Smooth muscle cell (in vitro differentiated cells): ENCODE data around the gene MYLK3. TPM values are rescaled to one million over a fixed set of nuclear protein-coding genes. Genes with fewer than 3 reads are reported as not detected.

Experiments used
- DNase-seq: peaks from one replicate; lab custom pipeline; 2025; ENCODE audit not compliant: unreplicated experiment; lab: John Stamatoyannopoulos, UW
- H2AFZ ChIP-seq: fragments of 200-600 bp; sonication (generic); 2 replicates; pipeline ENCODE4 v1.6.0; 2016; ENCODE audit warnings: antibody characterized with exemption, low read depth, mild to moderate bottlenecking
- H3F3A ChIP-seq: fragments of 200-600 bp; sonication (generic); 2 replicates; pipeline ENCODE4 v1.6.0; 2017; ENCODE audit warnings: antibody characterized with exemption, low read depth
- H3K27ac ChIP-seq: fragments of 200-600 bp; sonication (generic); 2 replicates; pipeline ENCODE4 v1.5.1; 2016; ENCODE audit warnings: low read depth, mild to moderate bottlenecking
- H3K27me3 ChIP-seq: fragments of 200-600 bp; sonication (generic); 2 replicates; pipeline ENCODE4 v1.6.1; 2016; ENCODE audit warnings: low read depth, mild to moderate bottlenecking
- H3K36me3 ChIP-seq: fragments of 200-600 bp; sonication (generic); 2 replicates; pipeline ENCODE4 v1.5.1; 2016; ENCODE audit warnings: low read depth
- H3K4me1 ChIP-seq: fragments of 200-600 bp; sonication (generic); 2 replicates; pipeline ENCODE4 v1.5.1; 2016; ENCODE audit warnings: low read depth
- H3K4me2 ChIP-seq: fragments of 200-600 bp; sonication (generic); 2 replicates; pipeline ENCODE4 v1.6.0; 2016; ENCODE audit warnings: mild to moderate bottlenecking
- H3K4me3 ChIP-seq: fragments of 200-600 bp; sonication (generic); 2 replicates; pipeline ENCODE4 v1.5.1; 2016; ENCODE audit warnings: mild to moderate bottlenecking
- H3K79me2 ChIP-seq: fragments of 200-600 bp; sonication (generic); 2 replicates; pipeline ENCODE4 v1.6.0; 2016; ENCODE audit warnings: low read depth, mild to moderate bottlenecking
- H3K9ac ChIP-seq: fragments of 200-600 bp; sonication (generic); 2 replicates; pipeline ENCODE4 v1.6.0; 2016; ENCODE audit warnings: low read depth
- H3K9me3 ChIP-seq: fragments of 200-600 bp; sonication (generic); replicated peaks from 2 replicates; pipeline ENCODE4 v1.5.1; 2016; ENCODE audit warnings: low read depth
- H4K20me1 ChIP-seq: fragments of 200-600 bp; sonication (generic); 2 replicates; pipeline ENCODE4 v1.6.0; 2016; ENCODE audit warnings: low read depth
- WGBS: methylation state at CpG from one replicate; pipeline ENCODE4 v1.1.7; 2016; ENCODE audit warnings: low lambda C conversion rate; 5-methylcytosine and 5-hydroxymethylcytosine counted together
- polyA plus RNA-seq: library from polyadenylated mRNA; unstranded; fragments of >200 nt; fragmentation: Nextera tagmentation; extraction: Ambion mirVana; gene quantifications from 2 replicates; pipeline ENCODE4 v1.2.1, GENCODE V29; 2016
- total RNA-seq: library from RNA; depleted of rRNA; stranded (reverse); fragments of >200 nt; gene quantifications from 2 replicates; pipeline ENCODE4 v1.2.3, GENCODE V29; 2014
- TF ChIP-seq, protein P1 (sequence below): fragments of 200-600 bp; sonication (generic); IDR thresholded peaks from 2 replicates; pipeline ENCODE4 v1.5.1; 2017; ENCODE audit warnings: borderline replicate concordance, mild to moderate bottlenecking, antibody characterized with exemption; ENCODE audit not compliant: insufficient read depth, poor library complexity, severe bottlenecking

The MYLK3 gene
- total and polyA plus RNA-seq, 2 experiments from 2014 or later = 0.22 to 0.33 TPM

DNA sequence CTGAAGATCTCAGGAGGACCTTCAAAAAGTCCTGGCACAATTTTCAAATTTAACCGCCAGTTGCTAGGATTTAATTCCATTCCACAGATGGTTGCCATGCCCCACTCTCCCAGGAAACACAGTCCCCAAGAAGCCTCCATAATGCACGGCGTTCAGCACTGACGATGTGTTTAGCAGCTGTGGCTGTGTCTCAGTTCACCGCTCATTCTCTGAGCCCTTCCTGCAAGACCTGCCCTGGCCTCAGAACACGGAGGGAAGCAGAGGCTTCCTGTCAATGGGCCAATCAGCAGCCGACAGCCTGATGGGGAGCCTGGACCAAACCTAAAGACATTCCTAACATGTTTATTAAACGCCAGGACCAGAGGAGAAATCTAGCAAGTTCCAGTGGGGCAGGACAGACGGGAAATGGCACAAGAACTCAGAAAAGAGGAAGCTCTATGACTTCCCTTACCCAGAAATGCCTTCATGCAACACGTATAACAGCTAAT lies 4.9 kb downstream of the MYLK3 start:
- 47% methylated on average over 10 of the region's 10 CpGs for WGBS
- Histone ChIP-seq H3K4me1 (peaks cover under 1% of the 10 kb centered on the region), H2AFZ (peak overlapping the region; percentile 64), H3K9ac (no peak overlapping the region), H3K36me3 (no peaks in the 10 kb centered on the region), H3K4me2 (peak overlapping the region; percentile 55), H3K9me3 (no peaks in the 10 kb centered on the region), H4K20me1 (no peaks in the 10 kb centered on the region), H3K79me2 (no peaks in the 10 kb centered on the region), H3K27me3 (no peaks in the 10 kb centered on the region), H3K4me3 (no peak overlapping the region), H3K27ac (no peak overlapping the region), H3F3A (no peaks in the 10 kb centered on the region)
- no peak for DNase-seq
- TF ChIP-seq, protein P1, sequence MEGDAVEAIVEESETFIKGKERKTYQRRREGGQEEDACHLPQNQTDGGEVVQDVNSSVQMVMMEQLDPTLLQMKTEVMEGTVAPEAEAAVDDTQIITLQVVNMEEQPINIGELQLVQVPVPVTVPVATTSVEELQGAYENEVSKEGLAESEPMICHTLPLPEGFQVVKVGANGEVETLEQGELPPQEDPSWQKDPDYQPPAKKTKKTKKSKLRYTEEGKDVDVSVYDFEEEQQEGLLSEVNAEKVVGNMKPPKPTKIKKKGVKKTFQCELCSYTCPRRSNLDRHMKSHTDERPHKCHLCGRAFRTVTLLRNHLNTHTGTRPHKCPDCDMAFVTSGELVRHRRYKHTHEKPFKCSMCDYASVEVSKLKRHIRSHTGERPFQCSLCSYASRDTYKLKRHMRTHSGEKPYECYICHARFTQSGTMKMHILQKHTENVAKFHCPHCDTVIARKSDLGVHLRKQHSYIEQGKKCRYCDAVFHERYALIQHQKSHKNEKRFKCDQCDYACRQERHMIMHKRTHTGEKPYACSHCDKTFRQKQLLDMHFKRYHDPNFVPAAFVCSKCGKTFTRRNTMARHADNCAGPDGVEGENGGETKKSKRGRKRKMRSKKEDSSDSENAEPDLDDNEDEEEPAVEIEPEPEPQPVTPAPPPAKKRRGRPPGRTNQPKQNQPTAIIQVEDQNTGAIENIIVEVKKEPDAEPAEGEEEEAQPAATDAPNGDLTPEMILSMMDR = no peak

DNA sequence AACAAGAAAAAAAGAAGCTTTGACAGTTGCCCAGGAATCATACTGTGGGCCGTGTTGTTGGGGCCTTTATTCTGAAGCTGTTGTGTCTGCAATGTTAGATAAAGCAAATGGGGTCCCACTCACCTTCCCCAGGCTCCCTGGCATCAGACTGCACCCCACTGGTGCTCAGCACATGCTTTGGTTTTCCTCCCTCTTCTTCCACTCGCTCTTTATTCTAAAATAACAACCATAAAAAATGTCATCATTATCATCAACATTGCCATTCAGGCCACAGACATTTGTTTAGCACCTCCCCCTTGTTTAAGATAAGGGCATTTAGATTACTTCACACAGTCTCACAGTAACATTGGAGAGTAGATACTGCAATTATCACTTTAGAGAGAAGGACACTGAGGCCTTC lies 8.2 kb downstream of the MYLK3 start:
- Histone ChIP-seq H3K36me3 (no peaks in the 10 kb centered on the region), H3K9ac (no peak overlapping the region), H3K4me1 (no peaks in the 10 kb centered on the region), H3K79me2 (no peaks in the 10 kb centered on the region), H3K9me3 (no peaks in the 10 kb centered on the region), H3K4me3 (no peak overlapping the region), H3K27me3 (no peaks in the 10 kb centered on the region), H3K4me2 (no peak overlapping the region), H4K20me1 (no peaks in the 10 kb centered on the region), H3F3A (no peaks in the 10 kb centered on the region), H3K27ac (no peak overlapping the region), H2AFZ (no peak overlapping the region)
- WGBS = 64% methylated on average over 2 of the region's 2 CpGs
- TF ChIP-seq, protein P1 = no peak
- DNase-seq = no peak

DNA sequence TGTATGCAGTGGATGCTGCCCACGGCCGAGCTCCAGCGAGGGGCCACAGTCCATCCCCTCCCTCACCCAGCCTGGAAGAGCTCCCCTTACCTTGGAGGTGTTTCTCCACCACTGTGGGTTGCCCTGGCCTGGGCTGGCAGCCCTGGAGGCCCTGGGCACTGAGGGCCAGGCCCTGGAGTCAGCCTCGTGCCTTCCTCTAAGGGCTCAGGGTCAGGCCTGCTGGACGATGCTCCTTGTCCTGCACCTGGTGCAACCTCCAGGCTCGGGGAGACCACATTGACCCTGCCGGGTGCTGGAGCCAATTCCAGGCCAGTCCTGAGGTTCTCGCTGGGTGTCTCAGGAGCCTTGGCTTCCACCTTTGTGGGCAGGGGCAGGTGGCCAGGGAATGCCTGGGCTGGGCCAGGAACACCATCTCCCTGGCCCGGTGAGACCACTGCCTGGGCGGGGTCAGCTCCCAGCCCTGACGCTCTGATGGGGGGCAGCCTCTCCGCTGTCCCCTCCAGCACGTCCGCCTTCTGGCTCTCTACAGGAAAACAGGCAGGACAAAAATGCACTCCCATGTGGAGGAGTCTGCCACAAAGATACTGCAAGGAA lies 10.4 kb downstream of the MYLK3 start:
- Histone ChIP-seq H3K9me3 (no peaks in the 10 kb centered on the region), H3F3A (no peaks in the 10 kb centered on the region), H4K20me1 (no peaks in the 10 kb centered on the region), H3K27ac (no peak overlapping the region), H3K79me2 (no peaks in the 10 kb centered on the region), H3K27me3 (no peaks in the 10 kb centered on the region), H3K4me2 (no peak overlapping the region), H3K4me3 (no peak overlapping the region), H2AFZ (no peak overlapping the region), H3K36me3 (no peaks in the 10 kb centered on the region), H3K9ac (no peak overlapping the region), H3K4me1 (no peaks in the 10 kb centered on the region)
- DNase-seq = no peak
- TF ChIP-seq, protein P1 = no peak
- 93% methylated on average over 14 of the region's 14 CpGs for WGBS

DNA sequence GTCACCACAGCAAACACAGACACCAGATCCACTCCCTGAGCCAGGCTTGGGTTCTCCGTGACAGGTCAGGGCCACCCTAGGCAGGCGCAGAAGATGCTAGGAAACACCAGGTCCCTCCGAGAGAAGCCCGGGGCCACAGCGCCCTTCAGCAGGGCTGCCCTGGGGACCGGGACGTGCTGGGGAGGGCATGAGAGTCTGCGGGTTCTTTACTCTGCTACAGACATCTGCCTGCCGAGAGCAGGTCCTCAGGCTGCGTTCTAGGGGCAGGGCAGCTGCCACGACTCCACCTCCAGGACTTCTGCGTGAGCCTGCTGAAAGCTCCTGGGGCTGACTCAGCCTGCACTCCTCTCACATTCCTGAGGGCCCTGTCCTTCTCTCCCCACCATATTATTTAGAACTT lies 11.4 kb downstream of the MYLK3 start:
- 51% methylated on average over 12 of the region's 12 CpGs for WGBS
- Histone ChIP-seq H3K9ac (no peak overlapping the region), H3K27me3 (no peaks in the 10 kb centered on the region), H3K4me3 (no peak overlapping the region), H3K4me2 (no peak overlapping the region), H3K27ac (no peak overlapping the region), H3K79me2 (no peaks in the 10 kb centered on the region), H3F3A (no peaks in the 10 kb centered on the region), H2AFZ (no peak overlapping the region), H4K20me1 (no peaks in the 10 kb centered on the region), H3K36me3 (no peaks in the 10 kb centered on the region), H3K4me1 (no peaks in the 10 kb centered on the region), H3K9me3 (no peaks in the 10 kb centered on the region)
- no peak for DNase-seq
- TF ChIP-seq, protein P1 = no peak
